Retinal pigment epithelial cell (primary cell): Measurements from ENCODE around the gene PIP5K1B.

Experiments
- DNase-seq: peaks from one replicate; pipeline ENCODE4 v3.0.0-alpha.2; 2010; ENCODE audit warnings: low read depth
- H3K4me3 ChIP-seq: 2 replicates; pipeline ENCODE4 v1.5.1; 2011; ENCODE audit warnings: mild to moderate bottlenecking, low read length, control low read depth, moderate library complexity
- TF ChIP-seq, protein P1 (sequence below): conservative IDR thresholded peaks from 2 replicates; pipeline ENCODE4 v1.5.1; 2011; ENCODE audit warnings: low read depth, low read length, control low read depth, inconsistent platforms

PIP5K1B gene

DNA sequence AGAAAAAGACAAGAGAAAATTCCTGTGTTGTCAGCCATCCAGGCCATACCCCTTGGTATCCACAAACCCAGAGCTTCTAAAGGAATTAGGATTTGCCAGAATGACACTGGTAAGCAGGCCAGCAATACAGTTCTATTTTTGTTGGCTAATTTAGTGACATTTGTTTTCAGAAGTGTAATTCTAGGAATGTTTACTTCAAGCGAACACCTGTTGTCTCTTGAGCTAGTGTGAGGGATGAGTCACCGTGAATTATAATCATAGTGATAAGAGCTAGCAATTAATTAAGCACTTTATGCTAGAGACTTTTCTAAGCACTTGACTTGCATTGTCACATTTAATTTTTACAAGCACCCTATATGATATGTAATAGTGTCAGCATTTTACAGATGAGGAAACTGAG lies 209.7 kb downstream of the PIP5K1B start:
- TF ChIP-seq, protein P1, sequence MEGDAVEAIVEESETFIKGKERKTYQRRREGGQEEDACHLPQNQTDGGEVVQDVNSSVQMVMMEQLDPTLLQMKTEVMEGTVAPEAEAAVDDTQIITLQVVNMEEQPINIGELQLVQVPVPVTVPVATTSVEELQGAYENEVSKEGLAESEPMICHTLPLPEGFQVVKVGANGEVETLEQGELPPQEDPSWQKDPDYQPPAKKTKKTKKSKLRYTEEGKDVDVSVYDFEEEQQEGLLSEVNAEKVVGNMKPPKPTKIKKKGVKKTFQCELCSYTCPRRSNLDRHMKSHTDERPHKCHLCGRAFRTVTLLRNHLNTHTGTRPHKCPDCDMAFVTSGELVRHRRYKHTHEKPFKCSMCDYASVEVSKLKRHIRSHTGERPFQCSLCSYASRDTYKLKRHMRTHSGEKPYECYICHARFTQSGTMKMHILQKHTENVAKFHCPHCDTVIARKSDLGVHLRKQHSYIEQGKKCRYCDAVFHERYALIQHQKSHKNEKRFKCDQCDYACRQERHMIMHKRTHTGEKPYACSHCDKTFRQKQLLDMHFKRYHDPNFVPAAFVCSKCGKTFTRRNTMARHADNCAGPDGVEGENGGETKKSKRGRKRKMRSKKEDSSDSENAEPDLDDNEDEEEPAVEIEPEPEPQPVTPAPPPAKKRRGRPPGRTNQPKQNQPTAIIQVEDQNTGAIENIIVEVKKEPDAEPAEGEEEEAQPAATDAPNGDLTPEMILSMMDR, result no peak
- no peak for DNase-seq
- no peak overlapping the region for H3K4me3 ChIP-seq

DNA sequence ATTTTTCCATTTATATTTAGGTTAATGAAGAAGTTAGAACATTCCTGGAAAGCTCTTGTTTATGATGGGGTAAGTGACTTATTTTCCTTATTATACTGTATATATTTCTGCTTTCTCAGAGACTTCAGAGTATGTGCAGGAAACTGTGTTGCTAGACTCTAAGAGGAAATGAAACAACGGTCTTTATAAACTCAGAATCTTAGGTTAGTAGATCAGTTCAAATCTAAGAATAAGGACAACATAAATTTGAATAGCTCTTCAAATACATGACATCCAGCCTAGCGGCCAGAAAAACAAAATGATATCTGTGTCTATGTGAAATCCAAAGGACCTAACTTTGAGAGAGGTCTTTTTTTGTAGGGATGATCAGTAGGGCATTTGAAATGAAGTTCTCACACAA lies 214.6 kb downstream of the PIP5K1B start:
- no peak for DNase-seq
- TF ChIP-seq, protein P1, result no peak
- no peak overlapping the region for H3K4me3 ChIP-seq

DNA sequence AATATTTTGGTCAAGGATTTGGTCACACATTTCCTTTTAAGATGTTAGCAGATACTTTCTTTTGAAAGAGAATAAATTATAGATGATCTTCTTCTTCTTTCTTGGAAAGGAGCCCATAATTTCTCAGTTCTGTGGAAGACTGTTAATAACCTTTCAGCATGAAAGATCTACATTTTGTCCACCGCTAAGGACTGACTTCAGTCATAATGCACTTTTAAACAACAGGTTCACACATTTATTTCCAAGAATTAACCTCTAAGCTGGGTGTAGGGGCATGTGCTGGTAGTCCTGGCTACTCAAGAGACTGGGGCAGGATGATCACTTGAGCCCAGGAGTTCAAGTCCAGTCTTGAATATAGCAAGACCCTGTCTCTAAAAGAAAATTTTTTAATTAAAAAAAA lies 215.9 kb downstream of the PIP5K1B start:
- DNase-seq, result no peak
- H3K4me3 ChIP-seq, result no peak overlapping the region
- TF ChIP-seq, protein P1, result no peak

DNA sequence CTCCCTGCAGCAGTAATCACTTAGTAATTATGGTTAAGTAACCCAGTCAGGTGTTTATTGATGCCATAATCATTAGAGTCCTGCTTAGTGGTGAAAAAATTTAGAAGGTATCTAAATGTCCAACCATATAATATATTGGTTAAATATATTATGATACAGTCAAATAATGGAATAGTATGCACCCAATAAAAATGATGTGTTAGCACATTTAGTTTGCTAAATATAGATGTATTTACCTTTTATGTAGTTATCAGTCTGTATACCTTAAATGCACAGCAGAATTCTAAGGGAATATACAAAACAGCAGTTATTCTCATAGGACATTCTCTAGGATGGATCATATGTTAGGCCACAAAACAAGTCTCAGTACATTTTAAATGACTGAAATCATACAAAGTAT lies 218.4 kb downstream of the PIP5K1B start:
- DNase-seq, result no peak
- H3K4me3 ChIP-seq, result no peak overlapping the region
- TF ChIP-seq, protein P1, result no peak

DNA sequence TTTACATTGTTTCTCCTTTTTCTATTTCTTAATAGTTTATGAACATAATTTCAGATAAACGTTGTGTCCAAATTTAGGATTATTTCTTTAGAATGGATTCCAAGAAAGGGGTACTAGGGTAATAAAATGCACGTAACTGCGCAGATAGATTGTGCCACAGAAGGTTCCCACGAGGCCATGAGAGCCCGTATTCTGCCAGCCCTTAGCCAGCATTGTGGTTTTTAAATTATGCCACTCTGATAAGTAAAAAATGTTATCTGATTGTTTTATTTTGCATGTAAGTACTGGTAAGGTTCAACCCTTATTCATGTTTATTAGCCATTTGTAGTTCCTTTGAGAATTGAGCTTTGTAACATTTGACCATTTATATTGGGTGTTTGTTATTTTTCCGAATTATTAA lies 220.1 kb downstream of the PIP5K1B start:
- DNase-seq, result no peak
- H3K4me3 ChIP-seq, result no peak overlapping the region
- TF ChIP-seq, protein P1, result no peak

DNA sequence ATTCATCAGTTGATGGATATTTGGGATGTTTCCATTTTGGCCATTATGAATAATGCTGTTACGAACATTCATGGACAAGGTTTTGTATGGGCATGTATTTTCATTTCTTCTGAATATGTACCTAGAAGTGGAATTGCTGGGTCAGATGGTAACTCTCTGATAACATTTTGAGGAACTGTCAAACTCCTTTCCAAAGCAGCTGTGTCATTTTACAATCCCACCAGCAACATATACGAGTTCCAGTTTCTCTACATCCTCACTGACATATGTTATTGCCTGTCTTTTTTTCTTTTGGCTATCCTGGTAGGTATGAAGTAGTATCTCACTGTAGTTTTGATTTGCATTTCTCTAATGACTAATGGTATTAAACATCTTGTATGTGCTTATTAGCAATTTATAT lies 222.1 kb downstream of the PIP5K1B start:
- no peak for DNase-seq
- TF ChIP-seq, protein P1, result no peak
- no peak overlapping the region for H3K4me3 ChIP-seq

DNA sequence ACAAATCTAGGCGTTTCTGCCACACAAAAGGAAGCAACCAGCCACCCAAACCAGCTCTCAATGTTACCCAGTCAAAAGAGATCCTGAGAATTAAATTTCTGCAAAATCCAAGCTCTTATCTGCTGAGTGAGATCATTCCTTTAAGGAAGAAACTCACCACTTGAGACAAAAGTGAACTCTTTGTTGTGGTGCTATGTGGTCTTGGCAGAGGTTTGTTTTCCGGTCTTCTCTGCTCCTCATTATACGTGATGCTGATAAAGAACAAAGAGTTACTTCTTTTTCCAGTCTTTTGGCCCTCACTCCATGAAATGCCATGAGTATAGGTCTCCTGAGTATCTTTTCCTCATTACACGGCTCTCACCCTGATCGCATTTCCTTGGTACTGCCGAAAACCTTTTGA lies 226.8 kb downstream of the PIP5K1B start:
- TF ChIP-seq, protein P1, result no peak
- no peak for DNase-seq
- H3K4me3 ChIP-seq, result no peak overlapping the region
